HG03175 (cell line): Measurements from ENCODE around the gene ITGA7.

Experiments used
- ATAC-seq: cut with Tn5 transposase; IDR thresholded peaks from one replicate; pipeline ENCODE4 v1.9.1; 2021; ENCODE audit warnings: mild to moderate bottlenecking, moderate library complexity; ENCODE audit not compliant: unreplicated experiment

ITGA7 gene

DNA sequence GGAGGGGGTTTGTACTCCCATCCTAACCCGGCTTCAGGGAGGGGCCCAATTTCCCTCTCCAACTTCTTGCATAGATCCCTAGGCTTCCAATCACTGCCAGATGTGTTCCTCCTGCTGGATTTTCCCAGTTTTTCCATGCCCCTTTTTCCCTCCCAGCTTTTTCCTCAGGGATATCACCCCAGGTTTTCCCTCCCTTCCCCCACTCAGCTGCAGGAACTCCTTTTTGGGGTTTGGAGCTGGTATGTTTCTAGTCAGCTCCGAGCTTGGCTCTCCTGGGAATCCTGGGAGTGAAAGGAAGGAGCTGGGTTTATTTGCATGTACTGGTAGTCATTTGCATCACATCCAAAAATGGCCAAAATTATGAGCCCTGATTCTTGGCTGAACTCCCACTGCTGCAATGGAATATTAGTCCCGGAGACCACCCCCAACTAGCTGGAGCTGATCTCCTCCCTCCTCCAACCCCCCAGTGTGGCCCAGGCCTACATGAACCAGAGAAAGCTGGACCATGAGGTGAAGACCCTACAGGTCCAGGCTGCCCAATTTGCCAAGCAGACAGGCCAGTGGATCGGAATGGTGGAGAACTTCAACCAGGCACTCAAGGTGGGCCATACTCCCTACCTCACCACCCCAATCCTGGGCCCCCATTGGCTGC lies 11.0 kb upstream of the ITGA7 start:
- ATAC-seq, result no peak

DNA sequence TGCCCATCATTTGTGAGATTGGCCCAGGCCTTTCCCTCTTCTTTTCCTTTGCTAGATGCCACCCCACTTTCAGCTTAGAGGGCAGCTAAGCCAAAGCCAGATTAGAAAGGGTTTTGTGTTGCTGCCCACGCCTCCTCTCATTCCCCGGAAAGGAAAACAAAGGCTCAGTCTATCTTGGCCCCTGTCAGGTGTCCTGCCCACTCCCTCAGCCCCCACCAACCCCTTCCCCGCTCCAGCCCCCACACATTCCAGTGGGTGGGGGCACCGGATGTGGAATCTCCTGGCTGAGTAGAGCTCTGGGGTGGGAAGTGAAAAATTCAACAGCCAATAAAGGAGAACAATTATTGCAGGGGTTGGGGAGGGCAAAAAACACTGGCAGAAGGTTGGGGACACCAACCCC lies 10.3 kb upstream of the ITGA7 start:
- no peak for ATAC-seq

DNA sequence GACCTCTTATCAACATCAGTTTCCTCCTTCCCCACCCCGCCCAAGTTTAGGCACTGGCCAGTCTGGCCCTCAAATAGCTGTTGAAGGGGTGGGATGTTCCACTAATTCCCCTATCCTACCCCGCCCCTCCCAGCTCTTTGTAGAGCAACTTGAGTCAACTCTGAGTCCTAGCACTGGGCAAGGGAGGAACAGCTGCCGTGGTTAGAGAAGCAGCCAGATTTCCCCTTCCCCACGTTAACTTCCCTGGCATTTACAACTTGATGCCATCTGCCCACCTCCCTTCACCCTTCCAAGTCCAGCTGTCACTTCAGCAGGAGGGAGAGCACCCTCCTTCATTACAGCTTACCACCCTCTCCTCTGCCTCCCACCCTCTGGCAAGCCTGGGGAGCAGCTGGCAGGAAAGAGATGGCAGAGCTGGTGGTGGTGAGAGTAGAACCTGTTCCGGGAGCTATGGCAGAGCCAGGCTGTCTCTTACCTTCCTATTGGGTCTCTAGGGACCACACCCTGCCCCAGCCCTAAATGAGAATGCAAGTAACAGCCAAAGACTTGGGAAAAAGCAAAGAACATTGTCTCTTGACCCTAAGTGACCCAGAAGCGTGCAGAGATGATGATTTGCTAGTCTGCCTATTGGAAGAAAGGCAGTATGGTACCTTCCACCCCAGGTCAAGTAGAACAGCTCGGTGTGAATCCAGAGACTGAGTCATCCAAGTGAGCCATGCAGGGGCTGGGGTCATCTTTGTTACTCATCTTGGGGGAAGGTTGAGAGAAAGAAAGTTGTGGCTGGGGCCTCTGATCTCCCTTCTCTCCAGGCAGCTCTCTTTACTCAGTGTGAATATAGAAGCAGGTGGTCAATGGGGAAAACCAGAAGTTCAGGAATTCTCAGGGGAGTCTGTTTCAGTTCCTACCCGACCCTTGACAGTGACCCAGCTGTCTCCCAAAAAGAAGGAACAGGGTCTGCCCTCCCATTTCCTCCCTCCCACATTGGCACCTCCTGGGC lies 9.6 kb upstream of the ITGA7 start:
- ATAC-seq, result no peak

DNA sequence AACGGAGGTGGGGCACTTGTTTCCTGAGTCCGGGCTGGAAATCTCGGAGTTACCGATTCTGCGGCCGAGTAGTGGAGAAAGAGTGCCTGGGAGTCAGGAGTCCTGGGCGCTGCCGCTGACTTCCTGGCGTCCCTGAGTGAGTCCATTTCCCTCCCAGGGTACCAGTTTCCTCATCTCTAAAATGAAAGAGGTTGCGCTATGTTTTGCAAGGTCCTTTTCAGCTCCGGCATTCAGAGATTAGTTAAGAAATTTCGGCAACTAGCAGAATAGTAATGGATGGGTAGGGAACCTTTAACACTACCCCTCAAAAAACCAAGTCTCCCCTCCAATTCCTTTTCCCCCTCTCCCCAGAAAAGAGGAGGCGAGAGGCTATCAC lies 8.9 kb upstream of the ITGA7 start:
- ATAC-seq, result no peak

DNA sequence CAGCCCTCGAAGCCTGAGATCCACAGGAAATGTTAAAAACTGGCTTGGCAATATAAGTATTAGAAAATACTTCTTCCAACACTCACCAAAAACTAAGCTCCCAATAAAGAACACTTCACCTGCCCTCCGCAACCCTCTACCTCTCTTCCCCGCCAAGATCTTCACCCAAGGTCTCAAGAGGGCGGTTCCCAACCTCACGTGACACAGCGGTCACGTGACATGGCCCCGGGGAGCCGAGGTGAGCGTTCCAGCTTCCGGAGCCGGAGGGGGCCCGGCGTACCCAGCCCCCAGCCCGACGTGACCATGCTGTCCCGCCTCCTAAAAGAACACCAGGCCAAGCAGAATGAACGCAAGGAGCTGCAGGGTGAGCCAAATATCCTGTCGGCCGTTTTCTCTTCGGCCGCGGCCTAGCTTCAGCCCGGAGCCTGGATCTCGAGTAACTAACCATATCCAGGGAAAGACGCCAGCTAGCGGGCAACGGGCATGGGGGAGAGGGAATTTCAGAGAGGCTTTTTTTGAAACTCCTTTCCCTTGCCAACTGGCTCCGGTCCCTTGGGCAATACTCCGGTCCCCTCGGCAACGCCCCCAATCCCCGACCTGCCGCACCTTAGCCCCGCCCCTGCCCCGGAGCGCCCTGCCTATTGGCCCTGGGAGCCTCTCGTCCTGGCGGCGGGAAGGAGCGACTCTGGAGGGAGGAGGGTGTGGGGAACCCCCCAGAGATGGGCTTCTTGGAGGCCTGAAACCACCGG lies 8.3 kb upstream of the ITGA7 start, which contains the start of gene BLOC1S1:
BLOC1S1 (plus strand) TSS at position 214 of the 749 bp plus-strand sequence; CDS start at position 220, 6 bp downstream.
- peak; percentile 93 for ATAC-seq

DNA sequence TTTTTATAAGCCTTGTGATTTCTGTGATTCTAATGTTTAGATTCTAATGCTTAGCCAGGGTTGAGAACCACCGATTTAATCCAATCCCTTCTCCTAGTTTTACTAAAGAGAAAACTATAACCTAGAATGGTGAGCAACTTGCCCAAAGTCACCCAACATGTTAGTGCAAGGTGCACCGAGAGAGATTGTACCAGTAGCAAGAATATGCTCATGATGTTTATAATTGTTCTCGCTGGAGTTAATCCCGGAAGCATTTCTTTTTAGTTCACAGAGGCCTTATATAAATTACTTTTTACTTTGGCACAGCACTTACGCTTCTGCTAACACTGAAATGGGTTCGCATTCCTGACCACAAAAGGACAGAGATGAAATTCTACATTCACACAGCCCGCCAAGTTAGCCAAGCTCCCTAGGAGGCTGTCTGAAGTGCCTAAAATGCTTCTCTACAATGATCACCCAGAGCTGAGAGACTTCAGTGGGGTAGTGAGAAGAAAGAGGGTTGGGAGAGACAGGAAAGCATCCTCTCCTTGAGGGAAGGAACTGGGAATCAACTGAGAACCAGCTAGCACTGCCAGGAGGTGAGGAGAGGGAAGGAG lies 7.6 kb upstream of the ITGA7 start:
- ATAC-seq, result no peak

DNA sequence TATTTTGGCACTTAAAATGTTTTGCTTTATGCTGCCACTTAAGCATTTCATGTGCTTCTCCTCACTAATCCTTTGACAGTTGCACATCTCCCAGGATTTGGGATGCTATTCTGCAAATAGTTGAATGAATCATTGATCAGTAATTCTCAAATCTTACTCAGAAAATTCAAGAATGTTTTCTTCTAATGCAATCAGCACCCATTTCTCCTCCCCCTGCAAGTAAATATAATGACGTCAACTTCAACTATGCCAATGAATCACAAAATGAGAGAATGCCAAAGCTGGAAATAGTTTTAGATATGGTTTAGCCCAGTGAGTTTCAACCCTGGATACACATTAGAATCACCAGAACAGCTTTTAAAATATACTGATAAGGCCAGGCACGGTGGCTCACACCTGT lies 6.0 kb upstream of the ITGA7 start:
- no peak for ATAC-seq

DNA sequence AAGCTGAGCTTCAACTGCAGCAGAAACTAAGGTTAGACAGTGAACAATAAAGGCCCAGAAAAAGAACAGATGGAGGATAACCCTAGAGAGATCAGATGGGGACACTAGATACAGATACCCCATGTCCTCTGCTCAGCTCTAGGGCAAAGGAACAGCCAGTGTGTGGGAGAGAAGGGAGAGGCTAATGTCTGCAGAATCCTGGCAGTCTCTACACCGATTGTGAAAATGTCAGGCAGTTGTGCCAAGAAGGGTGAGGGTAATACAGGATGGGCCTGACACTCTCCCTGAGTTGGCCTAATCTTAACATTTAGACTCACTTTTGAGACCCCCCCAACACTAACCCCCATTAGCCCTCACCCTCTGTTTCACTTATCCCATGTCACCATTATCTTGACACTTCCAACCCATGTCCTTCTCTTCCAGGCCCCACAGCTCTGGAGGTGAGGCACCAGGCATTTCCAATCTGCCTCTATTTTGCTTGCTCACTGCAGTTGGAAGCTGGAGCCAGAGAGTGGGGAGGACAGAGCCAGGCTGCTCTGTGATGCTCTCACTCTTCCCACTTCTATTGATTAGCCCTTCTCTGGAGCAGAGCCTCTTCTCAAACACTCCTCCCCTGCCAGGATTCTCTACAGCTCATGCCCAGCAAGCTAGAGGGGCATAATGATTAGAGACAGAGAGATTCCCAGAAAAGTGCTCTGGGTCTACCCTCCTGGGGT lies 5.2 kb upstream of the ITGA7 start:
- no peak for ATAC-seq

DNA sequence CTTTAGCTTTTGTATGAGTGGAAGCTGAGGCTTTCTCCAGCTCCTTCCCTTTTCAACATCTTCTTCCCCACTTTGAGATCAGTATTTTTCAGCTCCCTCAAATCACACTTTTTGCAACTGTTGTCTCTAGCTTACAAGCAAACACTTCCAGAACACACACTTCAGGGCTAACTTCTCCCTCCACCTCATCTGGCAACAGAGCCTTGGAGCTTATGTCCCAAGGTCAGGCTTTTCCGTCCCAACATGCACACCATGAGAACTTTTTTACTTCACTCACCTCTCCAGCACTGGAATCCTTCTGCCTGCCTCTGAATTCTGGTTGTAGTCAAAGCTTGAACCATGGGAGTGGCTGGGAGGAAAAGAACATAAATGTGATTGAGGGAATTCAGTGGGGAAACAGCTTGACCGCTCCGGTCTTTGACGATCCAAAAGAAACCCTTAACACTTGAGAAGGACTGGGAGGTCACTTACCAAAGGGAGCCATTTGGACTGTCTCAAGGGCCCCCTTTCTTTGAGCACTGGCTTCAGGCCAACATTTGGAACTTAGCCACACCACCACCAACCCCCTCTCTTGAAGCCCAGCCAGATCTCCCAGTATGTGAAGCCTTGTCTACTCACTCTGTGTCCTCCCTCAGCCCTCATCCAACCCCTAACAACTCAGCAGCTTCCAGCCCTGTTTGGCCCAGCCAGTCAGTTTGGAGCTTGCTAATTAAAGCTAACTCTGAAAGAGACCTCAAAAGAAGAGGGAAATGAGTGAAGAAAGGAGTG lies 4.3 kb upstream of the ITGA7 start:
- ATAC-seq, result no peak

DNA sequence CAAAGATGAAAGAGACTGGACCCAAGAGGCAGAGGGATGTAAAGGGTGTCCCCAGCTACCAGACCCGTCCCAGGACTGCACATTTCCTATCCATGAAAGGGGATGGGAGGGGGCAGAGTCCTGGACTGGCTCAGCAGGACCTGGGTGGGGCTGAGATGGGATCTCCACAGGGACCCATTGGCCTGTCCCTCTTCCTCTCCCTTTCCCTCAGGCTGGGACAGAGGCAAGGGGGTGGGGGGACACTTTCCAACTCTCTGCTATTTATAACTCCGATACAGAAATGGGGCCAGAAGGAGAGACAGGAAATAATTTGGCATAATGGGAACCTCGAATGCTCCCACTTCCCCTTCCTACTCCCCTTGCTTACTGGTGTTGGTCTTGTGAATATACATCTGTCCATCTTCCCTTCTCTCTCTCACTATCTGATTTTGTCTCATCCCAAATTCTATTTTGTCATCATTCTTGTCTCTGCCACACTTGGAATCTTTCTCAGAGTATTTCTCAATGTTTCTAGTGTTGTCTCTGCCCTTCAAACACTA lies 1.1 kb upstream of the ITGA7 start:
- no peak for ATAC-seq

DNA sequence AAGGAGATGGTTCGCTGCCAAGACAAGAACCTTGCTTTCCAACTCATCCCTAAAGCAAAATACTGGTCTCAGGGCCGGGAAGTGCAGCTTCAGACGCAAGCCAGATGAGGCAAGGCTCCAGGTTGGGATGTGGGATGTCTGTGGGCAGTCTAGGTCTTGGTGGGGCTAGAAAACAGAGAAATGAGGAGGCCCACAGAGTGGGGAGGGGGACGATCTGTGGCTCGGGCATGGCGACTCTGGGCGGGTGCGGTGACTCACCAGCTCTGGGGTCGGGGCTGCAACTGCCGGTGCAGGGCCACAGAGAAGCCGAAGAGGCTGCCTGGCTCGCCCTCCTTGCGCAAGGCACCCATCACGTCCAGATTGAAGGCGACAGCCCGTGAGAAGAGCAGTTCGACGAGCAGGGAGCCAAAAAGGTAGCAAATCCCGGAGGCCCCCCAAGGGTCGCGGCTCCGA lies 459 bp downstream of the ITGA7 start:
- ATAC-seq, result no peak

DNA sequence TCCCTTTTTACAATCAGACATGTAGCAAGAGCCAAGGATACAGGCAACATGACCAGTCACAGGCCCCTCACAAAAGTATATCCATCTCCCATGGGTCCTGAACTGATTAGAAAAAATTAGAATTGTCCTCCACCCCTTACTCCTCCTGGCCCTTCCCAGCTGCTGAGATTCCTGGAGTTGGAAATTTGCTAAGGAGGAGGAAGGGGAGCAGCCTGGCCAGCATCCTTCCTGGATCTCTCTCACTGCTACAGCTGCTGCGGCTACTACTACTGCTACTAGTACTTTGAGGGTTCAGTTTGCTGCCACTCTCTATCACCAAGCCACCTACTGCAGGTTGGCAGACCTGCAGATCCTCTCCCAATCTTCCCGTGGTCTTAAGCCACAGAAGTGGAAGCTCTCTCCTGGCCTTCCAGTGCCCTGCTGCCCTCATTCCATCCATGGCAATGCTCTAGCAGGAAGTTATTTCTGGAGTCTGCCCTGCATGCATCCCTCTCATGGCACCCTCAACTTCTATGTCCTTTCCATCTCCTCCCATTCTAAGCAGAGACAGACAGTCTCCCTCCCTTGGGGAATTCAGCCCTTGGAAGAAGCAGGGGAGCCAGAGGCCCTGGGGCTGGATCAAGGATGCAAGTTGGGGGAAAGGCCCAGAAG lies 1.0 kb downstream of the ITGA7 start:
- ATAC-seq, result no peak

DNA sequence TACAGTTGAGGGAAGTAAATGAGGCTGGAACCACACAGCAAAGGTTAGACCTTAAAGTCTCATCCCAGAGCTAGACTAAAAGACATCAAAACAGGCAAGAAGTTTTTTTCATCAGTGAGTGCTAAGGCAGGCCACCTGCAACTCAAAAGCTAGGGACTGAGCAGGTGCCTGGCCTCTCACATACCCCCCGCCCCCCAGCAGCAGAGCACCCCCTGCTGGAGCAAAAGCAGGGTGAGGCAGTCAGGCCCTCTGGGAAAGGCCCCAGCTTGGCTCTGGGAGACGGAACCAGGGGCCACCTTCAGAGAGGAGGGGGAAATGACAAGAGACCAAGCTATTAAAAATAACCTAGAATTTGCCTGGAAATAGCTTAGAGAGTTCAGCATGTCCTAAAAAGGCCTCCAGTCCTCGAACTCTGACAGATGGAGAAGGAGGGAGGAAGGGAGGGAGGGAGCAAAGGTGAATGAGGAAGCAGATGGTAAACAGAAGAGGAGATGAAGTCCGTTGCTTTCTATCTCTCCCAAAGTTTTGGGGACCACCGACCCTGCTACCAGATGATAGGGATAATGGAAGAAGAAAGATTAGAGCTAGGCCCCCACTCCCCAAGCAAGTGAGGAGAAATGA lies 1.8 kb downstream of the ITGA7 start:
- ATAC-seq, result no peak

DNA sequence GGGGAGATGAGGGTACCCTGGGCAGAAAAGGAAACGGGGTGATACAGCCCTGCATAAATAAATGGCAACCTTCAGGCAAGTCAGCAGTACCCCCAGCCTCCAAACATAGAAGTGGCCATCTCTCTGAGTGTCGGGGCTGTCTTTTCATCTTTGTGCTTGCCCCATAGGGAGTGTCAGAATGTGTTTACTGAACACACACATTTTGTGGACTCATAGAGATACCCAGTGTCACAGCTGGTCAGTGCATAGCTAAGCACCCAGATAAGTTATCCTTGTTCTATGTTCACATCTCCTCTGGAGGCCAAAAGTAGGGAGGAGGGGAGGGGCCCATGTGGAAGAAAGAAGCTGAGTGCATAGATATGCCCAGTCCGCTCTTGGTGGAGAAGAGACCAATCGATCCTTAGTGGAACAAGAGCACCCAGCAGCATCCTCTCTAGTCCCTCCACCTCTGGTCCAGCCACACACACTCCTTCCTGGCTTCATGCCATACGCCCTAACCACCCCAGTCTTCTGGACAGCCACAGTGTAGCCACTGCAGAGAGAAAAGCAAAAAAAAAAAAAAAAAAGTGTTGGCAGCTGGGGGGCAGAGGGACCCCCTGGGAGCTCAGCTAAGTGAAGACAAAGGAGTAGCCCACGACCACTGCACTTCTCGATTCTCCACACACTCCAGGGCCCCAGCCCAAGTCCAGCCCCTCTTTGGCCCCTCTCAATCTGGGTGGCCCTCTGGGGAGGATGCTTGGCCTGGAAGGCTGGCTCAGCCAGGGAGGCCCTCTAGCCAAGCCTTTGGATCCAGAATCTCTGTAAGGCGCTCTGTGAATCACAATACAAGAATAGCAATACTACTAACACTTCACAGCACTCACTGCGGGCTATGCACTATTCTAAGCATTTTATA lies 2.6 kb downstream of the ITGA7 start:
- no peak for ATAC-seq

DNA sequence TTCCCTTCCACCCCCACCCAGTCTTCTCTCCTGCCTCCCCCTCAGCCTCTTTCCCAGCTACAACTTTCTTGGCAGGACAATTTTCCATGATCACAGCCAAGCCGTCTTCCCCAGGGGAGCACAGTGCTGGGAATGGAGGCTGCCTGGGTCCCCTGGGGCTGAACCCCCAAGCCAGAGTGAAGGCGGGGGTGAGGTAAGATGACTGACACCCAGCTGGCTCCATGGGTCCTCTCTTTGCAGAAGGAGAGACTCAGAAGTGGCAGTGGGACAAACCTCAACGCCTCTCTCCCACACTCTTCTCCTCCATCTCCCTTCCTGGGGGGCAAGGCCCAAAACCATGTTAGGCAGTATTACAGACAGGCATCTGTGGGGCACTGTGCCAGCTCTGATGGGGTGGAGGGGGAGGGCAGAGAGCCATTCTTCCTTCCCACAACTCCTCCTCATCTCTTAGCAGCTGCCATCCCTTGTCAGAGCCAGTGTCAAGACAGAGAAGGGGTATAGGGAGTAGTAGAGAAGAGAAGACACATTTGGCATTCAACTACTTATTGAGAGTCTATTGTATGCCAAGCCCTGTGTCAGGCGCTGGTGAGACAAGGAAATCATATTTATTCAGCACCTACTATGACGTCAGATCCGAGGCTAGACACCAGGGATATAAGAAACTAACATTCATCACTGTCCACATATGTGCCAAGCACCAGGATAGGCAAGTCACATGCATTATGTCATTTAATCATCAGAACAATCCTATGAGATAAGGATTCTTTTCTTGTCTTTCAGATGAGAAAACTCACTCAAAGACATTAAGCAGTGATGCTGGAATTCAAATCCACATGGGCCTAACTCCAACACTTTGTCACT lies 3.6 kb downstream of the ITGA7 start:
- no peak for ATAC-seq

DNA sequence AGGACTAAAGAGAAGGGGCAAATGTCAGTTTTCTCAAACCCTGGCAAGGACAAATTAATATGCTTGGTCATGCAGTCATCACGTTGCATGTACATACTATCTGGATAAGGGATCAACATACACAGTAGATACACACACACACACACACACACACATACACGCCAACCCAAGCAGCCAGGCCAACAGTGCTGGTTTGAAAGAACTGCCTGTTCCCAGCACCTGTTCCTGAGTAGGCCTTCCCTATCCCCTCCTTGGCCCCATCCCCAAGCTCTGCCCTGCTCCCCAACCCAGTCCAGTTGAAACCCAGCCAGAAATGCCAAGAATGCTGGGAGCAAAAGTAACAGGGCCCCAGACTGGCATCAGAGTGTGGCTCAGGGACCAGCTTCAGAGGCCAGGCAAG lies 4.4 kb downstream of the ITGA7 start:
- ATAC-seq, result no peak
